Measurements from ENCODE around the gene SLC31A2.

The SLC31A2 gene

DNA sequence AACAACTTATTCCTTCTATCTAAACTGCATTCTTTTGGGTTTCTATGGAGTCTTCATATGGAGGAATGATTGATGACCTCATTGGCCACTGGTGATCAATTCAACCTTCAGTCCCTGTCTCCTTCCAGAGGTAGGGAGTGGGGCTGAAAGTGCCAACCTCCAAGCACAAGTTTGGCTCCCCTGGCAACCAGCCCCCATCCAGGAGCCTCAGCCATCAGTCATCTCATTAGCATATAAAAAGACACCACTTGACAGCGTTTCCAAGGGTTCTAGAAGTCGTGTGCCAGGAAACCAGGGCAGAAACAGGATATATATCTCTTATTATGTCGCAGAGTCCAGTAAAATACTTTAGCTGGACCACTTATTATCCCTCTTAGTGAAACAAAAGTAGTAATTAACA is 9.8 kb downstream of the SLC31A2 start:
- Histone ChIP-seq H3K4me3 (ENCODE audit: low read length) (no peak overlapping the region), H3K4me1 (ENCODE audit: low read length) (no peaks in the 10 kb centered on the region), H2AFZ (ENCODE audit: low read depth, low read length) (no peak overlapping the region), H3K27me3 (ENCODE audit: low read depth, low read length) (no peaks in the 10 kb centered on the region), H3K9ac (ENCODE audit: low read length) (no peak overlapping the region), H4K20me1 (ENCODE audit: insufficient read depth, low read length) (0 out of 2 replicates have a peak, but pooled peaks cover 6% of the 10 kb centered on the region), H3K36me3 (replicated peaks; ENCODE audit: low read depth, low read length) (peaks cover 41% of the 10 kb centered on the region), H3K9me3 (ENCODE audit: insufficient read depth, low read length) (no peaks in the 10 kb centered on the region), H3K79me2 (ENCODE audit: low read length) (no peaks in the 10 kb centered on the region), H3K4me2 (ENCODE audit: low read length) (no peak overlapping the region), H3K27ac (ENCODE audit: low read length) (no peak overlapping the region)
- TF ChIP-seq, protein P1, sequence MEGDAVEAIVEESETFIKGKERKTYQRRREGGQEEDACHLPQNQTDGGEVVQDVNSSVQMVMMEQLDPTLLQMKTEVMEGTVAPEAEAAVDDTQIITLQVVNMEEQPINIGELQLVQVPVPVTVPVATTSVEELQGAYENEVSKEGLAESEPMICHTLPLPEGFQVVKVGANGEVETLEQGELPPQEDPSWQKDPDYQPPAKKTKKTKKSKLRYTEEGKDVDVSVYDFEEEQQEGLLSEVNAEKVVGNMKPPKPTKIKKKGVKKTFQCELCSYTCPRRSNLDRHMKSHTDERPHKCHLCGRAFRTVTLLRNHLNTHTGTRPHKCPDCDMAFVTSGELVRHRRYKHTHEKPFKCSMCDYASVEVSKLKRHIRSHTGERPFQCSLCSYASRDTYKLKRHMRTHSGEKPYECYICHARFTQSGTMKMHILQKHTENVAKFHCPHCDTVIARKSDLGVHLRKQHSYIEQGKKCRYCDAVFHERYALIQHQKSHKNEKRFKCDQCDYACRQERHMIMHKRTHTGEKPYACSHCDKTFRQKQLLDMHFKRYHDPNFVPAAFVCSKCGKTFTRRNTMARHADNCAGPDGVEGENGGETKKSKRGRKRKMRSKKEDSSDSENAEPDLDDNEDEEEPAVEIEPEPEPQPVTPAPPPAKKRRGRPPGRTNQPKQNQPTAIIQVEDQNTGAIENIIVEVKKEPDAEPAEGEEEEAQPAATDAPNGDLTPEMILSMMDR (IDR thresholded peaks at IDR 0.05; ENCODE audit: low read depth, low read length), result no peak
- no peak for TF ChIP-seq EZH2phosphoT487 (IDR thresholded peaks at IDR 0.05; ENCODE audit: low read depth)

DNA sequence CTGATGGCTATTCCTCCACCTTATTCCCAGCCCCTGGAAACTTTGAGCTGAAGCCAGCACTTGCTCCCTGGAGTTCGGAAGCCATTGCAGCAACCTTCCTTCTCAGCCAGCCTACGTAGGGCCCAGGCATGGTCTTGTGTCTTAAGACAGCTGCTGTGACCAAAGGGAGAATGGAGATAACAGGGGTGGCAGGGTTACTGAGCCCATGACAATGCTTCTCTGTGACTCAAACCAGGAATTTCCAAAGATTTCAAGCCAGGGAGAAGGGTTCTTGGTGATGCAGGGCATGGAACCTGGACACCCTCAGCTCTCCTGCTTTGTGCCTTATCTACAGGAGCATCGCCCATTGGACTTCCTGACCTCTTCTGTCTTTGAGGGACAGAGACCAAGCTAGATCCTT is 12.2 kb downstream of the SLC31A2 start:
- Histone ChIP-seq H3K9me3 (ENCODE audit: insufficient read depth, low read length) (no peaks in the 10 kb centered on the region), H3K4me3 (ENCODE audit: low read length) (no peak overlapping the region), H3K27me3 (ENCODE audit: low read depth, low read length) (no peaks in the 10 kb centered on the region), H3K36me3 (replicated peaks; ENCODE audit: low read depth, low read length) (peaks cover 63% of the 10 kb centered on the region), H3K4me1 (ENCODE audit: low read length) (no peaks in the 10 kb centered on the region), H3K9ac (ENCODE audit: low read length) (no peak overlapping the region), H3K27ac (ENCODE audit: low read length) (no peak overlapping the region), H4K20me1 (ENCODE audit: insufficient read depth, low read length) (no peaks in the 10 kb centered on the region), H2AFZ (ENCODE audit: low read depth, low read length) (no peak overlapping the region), H3K79me2 (ENCODE audit: low read length) (no peaks in the 10 kb centered on the region), H3K4me2 (ENCODE audit: low read length) (no peak overlapping the region)
- no peak for TF ChIP-seq EZH2phosphoT487 (IDR thresholded peaks at IDR 0.05; ENCODE audit: low read depth)
- TF ChIP-seq, protein P1 (IDR thresholded peaks at IDR 0.05; ENCODE audit: low read depth, low read length), result no peak

DNA sequence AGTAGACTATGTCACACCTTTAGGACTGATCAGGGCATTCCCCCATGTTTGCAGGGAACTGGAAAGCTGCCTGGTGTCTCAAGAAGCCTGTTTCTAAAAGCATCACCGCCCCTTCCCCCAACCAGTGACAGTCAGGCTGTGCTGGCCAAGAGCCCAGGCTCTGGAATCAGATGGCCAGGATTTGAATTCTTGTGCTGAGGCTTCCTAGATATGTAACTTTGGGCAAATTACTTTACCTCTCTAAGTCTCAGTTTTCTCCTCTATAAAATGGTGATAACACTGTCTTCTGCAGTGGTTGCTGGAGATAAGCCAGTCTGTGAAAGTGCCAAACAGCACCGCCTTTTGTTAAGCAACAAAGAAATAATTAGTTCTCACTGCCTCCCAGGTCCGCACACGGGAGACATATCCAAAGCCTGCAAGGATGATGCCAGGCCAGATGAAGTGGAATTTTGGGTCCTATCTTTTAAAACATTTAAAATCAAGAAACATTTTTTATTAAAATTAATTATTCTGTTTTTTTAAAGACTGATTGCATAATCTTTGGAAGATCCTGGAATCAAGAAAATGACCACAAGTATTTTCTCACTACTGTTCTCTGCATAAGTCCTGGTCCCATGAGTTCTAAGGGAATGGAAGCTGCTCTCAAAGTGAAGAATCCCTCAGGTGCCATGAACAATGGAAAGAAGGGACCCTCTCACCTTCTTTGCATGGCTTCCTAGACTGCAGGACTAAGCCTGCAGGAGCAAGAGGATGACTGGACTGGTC is 13.9 kb downstream of the SLC31A2 start:
- Histone ChIP-seq H3K9me3 (ENCODE audit: insufficient read depth, low read length) (no peaks in the 10 kb centered on the region), H3K27me3 (ENCODE audit: low read depth, low read length) (no peaks in the 10 kb centered on the region), H3K4me2 (ENCODE audit: low read length) (no peak overlapping the region), H3K27ac (ENCODE audit: low read length) (no peak overlapping the region), H3K79me2 (ENCODE audit: low read length) (no peaks in the 10 kb centered on the region), H3K36me3 (replicated peaks; ENCODE audit: low read depth, low read length) (peaks cover 76% of the 10 kb centered on the region), H4K20me1 (ENCODE audit: insufficient read depth, low read length) (no peaks in the 10 kb centered on the region), H3K4me1 (ENCODE audit: low read length) (no peaks in the 10 kb centered on the region), H3K4me3 (ENCODE audit: low read length) (no peak overlapping the region), H2AFZ (ENCODE audit: low read depth, low read length) (no peak overlapping the region), H3K9ac (ENCODE audit: low read length) (no peak overlapping the region)
- TF ChIP-seq, protein P1 (IDR thresholded peaks at IDR 0.05; ENCODE audit: low read depth, low read length), result no peak
- no peak for TF ChIP-seq EZH2phosphoT487 (IDR thresholded peaks at IDR 0.05; ENCODE audit: low read depth)

DNA sequence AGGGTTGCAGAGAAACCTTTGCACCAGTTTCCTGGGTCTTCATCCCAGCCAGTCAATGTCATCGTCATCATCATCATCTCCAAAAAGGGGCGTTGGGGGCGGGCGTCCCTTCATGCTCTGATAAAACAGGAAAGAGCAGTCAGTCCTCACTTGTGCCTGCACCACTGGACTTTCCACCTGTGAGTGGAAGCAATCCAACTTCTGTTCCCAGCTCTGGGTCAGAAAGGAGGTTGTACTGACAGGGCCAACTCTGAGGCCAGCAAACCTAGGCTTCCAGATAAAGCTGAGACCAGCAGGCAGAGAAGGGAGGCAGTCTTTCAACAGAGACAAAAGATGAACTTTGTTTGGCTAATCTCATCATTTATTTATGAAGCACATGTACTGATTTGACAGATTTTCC is 15.2 kb downstream of the SLC31A2 start:
- no peaks in the 10 kb centered on the region for H3K4me1 ChIP-seq (ENCODE audit: low read length)
- no peaks in the 10 kb centered on the region for H4K20me1 ChIP-seq (ENCODE audit: insufficient read depth, low read length)
- no peaks in the 10 kb centered on the region for H3K27me3 ChIP-seq (ENCODE audit: low read depth, low read length)
- H3K4me3 ChIP-seq (ENCODE audit: low read length), result no peak overlapping the region
- no peak overlapping the region for H3K4me2 ChIP-seq (ENCODE audit: low read length)
- no peak overlapping the region for H3K27ac ChIP-seq (ENCODE audit: low read length)
- no peaks in the 10 kb centered on the region for H3K79me2 ChIP-seq (ENCODE audit: low read length)
- H2AFZ ChIP-seq (ENCODE audit: low read depth, low read length), result no peak overlapping the region
- H3K9me3 ChIP-seq (ENCODE audit: insufficient read depth, low read length), result no peaks in the 10 kb centered on the region
- no peak overlapping the region for H3K9ac ChIP-seq (ENCODE audit: low read length)
- peaks cover 81% of the 10 kb centered on the region for H3K36me3 ChIP-seq (replicated peaks; ENCODE audit: low read depth, low read length)
- TF ChIP-seq, protein P1 (IDR thresholded peaks at IDR 0.05; ENCODE audit: low read depth, low read length), result no peak
- TF ChIP-seq EZH2phosphoT487 (IDR thresholded peaks at IDR 0.05; ENCODE audit: low read depth), result no peak
